ENCODE results near the gene FCER2. TPM values are rescaled to one million over a fixed set of nuclear protein-coding genes. Genes with fewer than 3 reads are reported as not detected.

Gene FCER2
- total RNA-seq, 1 donor from 2014 or later = not detected

- no peak overlapping the region for H3K4me3 ChIP-seq (ENCODE audit: low read depth, low read length)
- TF ChIP-seq CTCF (conservative IDR thresholded peaks at IDR 0.05; ENCODE audit: low read depth, low read length) = no peak
- no peak for DNase-seq (ENCODE audit: low read depth)
These were observed 38.1 kb upstream of the FCER2 start for GRCh38 chr19:7739801-7740681.

- no peak for DNase-seq (ENCODE audit: low read depth)
- no peak overlapping the region for H3K4me3 ChIP-seq (ENCODE audit: low read depth, low read length)
- no peak for TF ChIP-seq CTCF (conservative IDR thresholded peaks at IDR 0.05; ENCODE audit: low read depth, low read length)
These were observed 37.4 kb upstream of the FCER2 start for GRCh38 chr19:7739211-7739755.

GRCh38 chr19:7738023-7738422, 36.1 kb upstream of the FCER2 start:
- H3K4me3 ChIP-seq (ENCODE audit: low read depth, low read length) = no peak overlapping the region
- no peak for TF ChIP-seq CTCF (conservative IDR thresholded peaks at IDR 0.05; ENCODE audit: low read depth, low read length)
- DNase-seq (ENCODE audit: low read depth) = no peak

- DNase-seq (ENCODE audit: low read depth) = no peak
- H3K4me3 ChIP-seq (ENCODE audit: low read depth, low read length) = no peak overlapping the region
- no peak for TF ChIP-seq CTCF (conservative IDR thresholded peaks at IDR 0.05; ENCODE audit: low read depth, low read length)
These were observed 35.3 kb upstream of the FCER2 start for GRCh38 chr19:7737215-7737614.

GRCh38 chr19:7736148-7736547, 34.2 kb upstream of the FCER2 start:
- TF ChIP-seq CTCF (conservative IDR thresholded peaks at IDR 0.05; ENCODE audit: low read depth, low read length) = no peak
- no peak for DNase-seq (ENCODE audit: low read depth)
- H3K4me3 ChIP-seq (ENCODE audit: low read depth, low read length) = no peak overlapping the region

- TF ChIP-seq CTCF (conservative IDR thresholded peaks at IDR 0.05; ENCODE audit: low read depth, low read length) = no peak
- no peak for DNase-seq (ENCODE audit: low read depth)
- H3K4me3 ChIP-seq (ENCODE audit: low read depth, low read length) = no peak overlapping the region
These were observed 32.6 kb upstream of the FCER2 start for GRCh38 chr19:7734220-7735203.

All from epithelial cell of proximal tubule (primary cell).